ENCODE measurements around the gene MFSD2B.
A peak's percentile ranks its signal among the peaks of the same experiment; 100 is the strongest.
"Not testable (repeated sequence)": the region's sequence is repeated elsewhere in the genome, so short reads cannot be mapped to it uniquely, and the experiment has no call there.

The MFSD2B gene

DNA sequence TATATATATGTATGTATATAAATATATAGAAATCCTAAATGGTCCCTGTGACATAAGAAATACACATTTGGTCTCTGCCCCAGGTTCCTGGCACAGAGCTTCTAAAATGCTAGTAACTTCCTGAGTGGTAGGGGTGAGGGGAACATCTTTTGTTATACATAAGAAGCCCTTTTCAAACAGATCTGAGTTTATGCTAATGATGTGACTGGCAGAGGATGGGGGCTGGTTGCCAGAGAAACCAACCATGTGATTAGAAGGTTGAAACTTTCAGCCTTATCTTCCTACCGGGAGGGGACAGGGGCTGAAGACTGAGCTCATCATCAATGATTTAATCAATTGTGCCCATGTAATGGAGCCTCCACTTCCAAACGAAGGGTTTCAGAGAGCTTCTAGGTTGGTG, 16.3 kb downstream of the MFSD2B start:
- peak; percentile 39 to 42 for DNase-seq

DNA sequence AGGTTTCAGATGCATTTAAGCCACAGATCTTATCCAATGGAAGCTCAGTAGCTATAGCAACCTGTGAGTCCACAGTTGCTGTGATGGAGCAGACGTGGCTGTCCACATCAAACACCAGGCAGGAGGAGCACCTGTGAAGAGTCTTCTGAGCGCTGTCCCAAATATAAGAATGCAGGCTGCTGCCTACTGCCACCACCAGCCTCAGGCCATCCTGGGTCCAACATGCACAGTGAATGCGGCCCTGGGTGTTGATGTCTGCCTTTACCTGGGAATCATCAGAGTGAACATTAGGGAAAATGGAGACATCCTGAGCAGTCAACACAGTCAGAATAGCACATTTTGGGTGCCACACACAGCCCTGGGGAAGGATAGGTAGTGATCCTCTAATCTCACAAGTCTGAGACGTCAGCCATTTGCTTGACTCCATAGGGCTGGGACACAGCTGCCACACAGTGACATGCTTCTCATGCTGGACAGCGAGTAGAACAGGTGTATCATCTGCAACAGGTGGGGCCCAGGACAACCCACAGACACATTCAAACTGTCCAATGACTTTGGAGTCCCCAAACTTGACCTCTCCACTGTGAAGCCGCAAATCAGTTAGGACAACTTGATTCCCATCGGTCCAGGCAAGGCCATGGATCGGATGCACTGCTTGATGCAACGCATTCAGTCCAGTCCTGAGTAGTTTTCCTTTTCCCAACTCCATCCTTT, 29.1 kb downstream of the MFSD2B start:
- TF ChIP-seq POLR2A (IDR thresholded peaks at IDR 0.05; ENCODE audit: low read length), result no peak
- TF ChIP-seq GATA1 (IDR thresholded peaks at IDR 0.05; ENCODE audit: low read depth, low read length), result no peak

More for the DNA sequence above, 16.3 kb downstream of the MFSD2B start:
- TF ChIP-seq GATA1 (IDR thresholded peaks at IDR 0.05; ENCODE audit: low read depth, low read length) (no peak), POLR2A (IDR thresholded peaks at IDR 0.05; ENCODE audit: low read length) (no peak)

DNA sequence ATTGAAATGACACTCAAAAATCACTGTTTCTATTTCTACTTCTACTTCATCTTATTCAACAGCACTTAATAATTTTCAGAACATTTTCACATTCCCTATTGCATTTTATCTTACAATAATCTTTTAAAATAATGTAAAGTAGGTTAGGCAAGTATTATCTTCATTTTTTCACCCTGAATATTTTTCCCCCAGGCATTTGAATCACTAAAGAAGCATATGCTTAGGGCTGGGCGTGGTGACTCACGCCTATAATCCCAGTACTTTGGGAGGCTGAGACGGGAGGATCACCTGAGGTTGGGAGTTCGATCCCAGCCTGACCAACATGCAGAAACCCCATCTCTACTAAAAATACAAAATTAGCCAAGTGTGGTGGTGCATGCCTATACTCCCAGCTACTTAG, 30.6 kb downstream of the MFSD2B start:
- no peak for DNase-seq
- TF ChIP-seq POLR2A (IDR thresholded peaks at IDR 0.05; ENCODE audit: low read length) (no peak), GATA1 (IDR thresholded peaks at IDR 0.05; ENCODE audit: low read depth, low read length) (no peak)

More for the DNA sequence above, 29.1 kb downstream of the MFSD2B start:
- no peak for DNase-seq

DNA sequence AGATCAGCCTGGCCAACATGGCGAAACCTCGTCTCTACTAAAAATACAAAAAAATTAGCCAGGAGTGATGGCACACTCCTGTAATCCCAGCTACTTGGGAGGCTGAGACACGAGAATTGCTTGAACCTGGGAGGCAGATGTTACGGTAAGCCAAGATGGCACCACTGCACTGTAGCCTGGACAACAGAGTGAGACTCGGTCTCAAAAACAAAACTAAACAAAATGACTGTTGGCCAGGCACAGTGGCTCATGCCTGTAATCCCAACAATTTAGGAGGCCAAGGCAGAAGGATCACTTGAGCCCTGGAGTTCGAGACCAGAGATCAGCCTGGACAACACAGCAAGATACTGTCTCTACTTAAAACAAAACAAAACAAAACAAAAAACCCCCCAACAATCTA, 33.2 kb downstream of the MFSD2B start:
- not testable (repeated sequence) for DNase-seq

DNA sequence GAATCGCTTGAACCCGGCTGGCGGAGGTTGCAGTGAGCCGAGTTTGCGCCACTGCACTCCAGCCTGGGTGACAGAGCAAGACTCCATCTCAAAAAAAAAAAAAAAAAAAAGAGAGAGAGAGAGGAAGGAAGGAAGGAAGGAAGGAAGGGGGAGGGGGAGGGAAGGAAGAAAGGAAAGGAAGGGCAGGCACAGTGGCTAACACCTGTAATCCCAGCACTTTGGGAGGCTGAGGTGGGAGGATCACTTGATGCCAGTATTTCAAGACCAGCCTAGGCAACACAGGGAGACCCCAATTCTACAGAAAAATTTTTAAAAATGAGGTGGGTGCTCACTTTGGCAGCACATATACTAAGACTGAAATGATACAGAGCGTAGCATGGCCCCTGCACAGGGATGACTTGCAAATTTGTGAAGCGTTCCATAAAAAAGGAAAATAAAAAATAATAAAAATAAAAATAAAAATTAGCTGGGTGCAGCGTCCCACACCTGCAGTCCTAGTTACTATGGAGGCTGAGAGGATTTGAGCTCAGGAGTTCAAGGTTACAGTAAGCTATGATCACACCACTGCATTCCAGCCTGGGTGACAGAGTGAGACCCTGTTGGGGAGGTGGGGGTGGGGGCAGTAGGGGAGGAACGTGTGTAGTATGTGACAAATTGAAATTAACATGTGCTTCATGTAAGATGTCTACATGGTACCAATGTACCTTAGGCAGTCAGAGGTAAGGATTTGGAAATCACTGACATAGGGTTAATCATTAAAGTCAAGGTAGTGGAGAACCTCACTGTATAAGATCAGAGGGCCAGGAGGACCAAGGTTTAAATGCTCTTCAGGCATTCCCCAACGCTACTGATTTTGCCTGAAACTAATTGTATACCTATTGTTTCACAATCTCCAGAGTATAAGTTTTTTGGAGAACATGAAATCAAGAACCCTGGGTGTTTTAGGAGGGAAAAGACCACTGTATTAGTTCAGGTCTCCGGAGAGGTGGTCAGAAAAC, 35.9 kb downstream of the MFSD2B start:
- no peak for DNase-seq
- TF ChIP-seq POLR2A (IDR thresholded peaks at IDR 0.05; ENCODE audit: low read length), result no peak
- no peak for TF ChIP-seq GATA1 (IDR thresholded peaks at IDR 0.05; ENCODE audit: low read depth, low read length)

DNA sequence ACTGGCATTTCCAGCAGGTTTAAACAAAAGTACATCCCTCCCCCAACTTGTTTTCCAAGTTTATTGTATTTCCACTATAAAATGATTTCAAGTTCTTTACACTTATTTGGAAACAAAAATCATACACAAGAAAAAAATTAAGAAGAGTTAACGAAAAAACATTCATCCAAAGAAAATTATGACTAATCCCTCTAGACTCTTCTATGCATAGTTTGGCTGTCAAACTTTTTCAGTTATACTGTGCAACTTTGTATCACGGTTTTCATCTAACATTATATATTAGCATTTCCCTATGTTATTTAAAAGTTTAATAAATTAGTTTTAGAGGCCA, 36.7 kb downstream of the MFSD2B start:
- DNase-seq, result no peak
- TF ChIP-seq GATA1 (IDR thresholded peaks at IDR 0.05; ENCODE audit: low read depth, low read length) (no peak), POLR2A (IDR thresholded peaks at IDR 0.05; ENCODE audit: low read length) (no peak)

DNA sequence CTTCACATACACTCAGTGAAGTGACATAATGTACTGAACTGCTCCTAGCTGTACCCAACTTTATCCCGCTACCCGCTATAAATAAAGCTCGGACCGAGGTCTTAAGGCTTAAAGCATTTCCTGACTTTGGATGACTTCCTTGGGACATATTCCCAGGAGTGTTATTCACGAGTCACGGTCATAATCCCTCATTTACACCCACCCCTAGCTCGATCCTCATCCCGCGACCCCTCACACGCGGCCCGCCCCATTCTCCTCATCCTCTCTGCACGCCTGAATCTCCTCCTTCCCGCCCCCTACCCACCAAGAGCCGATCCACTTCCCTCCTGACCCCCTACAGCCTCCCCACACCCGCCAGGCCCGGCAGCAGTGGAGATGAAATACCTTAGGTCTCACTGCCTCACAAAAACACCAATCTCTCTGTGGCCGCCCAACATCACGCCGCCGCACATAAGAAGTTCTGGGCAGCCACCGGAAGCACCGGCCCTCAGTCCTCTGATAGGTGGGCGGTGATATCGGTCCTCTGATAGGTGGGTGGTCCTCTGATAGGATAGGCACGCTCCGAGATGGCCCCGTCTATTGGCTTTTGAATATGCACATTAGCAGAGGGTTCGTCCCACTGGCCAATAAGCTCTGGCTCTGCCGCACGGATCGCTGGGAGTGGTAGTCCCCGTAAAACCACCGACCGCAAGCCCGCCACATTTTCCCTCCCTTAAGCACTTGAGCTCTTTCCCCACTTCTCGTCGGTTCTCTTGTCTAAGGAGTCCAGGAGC, 37.2 kb downstream of the MFSD2B start, which contains the start of gene WDCP:
WDCP (minus strand) TSS at position 462 of the 773 bp plus-strand sequence. CDS start 7,897 bp downstream, outside the sequence.
- TF ChIP-seq POLR2A (IDR thresholded peaks at IDR 0.05; ENCODE audit: low read length) (peak; percentile 81), GATA1 (IDR thresholded peaks at IDR 0.05; ENCODE audit: low read depth, low read length) (no peak)
- peak; percentile 96 to 98 for DNase-seq

DNA sequence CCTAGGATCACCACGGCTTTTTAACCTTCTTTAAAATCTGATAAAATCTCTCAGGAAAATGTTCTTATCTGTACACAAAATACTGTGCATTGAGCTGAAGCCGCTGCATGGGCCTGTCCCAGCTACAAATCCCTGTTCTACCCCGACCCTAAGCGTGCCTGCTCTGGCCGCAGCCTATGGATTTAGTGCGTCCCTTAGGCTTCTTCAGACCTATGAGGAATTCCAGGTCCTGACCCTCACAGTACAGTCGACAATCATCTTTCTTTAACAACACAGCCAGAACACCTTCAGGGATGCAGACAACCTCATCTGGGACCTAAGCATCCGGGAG, 37.8 kb downstream of the MFSD2B start:
- TF ChIP-seq POLR2A (IDR thresholded peaks at IDR 0.05; ENCODE audit: low read length) (no peak), GATA1 (IDR thresholded peaks at IDR 0.05; ENCODE audit: low read depth, low read length) (no peak)
- no peak for DNase-seq

DNA sequence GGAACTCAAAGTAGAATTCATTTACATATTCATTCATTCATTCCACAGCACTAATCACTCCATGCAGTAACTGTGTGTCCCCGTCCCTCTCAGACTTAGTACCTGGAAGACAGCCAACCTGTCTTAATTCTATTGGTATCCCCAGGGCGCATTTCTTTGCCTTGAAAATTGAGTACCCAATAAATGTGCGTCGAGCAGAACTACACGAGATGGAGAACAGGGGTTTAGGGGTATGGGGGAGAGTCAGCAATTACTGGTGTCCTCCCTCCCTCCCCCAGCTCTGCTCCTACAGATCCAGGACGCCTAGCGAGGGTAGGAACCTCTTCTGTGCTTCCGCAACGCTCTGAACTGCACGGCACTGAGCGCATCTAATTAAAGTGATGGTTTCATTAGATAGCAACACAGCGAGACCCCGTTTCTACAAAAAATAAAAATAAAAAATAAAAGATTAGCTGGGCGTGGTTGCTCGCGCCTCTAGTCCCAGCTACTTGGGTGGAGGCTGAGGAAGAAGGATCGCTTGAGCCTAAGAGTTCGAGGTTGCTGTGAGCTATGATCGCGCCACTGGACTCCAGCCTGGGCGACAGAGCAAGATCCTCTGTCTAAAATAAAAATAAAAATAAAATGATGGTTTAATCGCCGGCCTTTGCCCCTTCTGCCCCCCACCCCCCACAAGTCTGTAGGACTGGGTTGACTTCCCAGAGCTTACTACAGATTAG, 39.0 kb downstream of the MFSD2B start:
- TF ChIP-seq POLR2A (IDR thresholded peaks at IDR 0.05; ENCODE audit: low read length), result no peak
- no peak for TF ChIP-seq GATA1 (IDR thresholded peaks at IDR 0.05; ENCODE audit: low read depth, low read length)
- peak; percentile 48 to 53 for DNase-seq

DNA sequence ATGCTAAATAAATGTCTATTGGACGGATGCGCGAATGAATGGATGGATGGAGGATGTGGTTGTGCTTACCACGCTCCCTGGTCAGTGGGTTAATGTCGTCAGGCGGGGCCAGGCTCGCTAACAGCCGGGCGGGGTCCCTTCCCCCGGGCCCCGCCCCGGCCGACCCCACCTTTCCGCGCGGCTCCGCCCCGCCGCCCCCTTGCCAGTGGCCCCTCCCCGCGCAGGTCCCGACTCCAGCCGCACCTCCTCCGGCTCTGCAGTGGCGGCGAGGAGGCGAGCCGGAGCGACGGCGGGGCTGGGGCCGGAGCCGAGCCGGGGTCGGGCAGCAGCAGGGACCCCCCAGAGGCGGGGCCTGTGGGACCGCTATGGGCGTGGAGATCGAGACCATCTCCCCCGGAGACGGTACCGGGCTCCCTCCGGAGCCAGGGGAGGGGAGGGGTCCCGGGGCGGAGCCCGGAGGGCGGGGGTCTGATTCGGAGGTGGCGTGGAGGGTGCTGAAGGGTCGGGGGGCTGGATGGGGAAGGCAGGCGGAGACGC, 39.7 kb downstream of the MFSD2B start, which contains the start of gene FKBP1B:
FKBP1B (plus strand) TSS at position 257 of the 537 bp plus-strand sequence; CDS start at position 366, 109 bp downstream.
- DNase-seq, result peak; percentile 65 to 72

DNA sequence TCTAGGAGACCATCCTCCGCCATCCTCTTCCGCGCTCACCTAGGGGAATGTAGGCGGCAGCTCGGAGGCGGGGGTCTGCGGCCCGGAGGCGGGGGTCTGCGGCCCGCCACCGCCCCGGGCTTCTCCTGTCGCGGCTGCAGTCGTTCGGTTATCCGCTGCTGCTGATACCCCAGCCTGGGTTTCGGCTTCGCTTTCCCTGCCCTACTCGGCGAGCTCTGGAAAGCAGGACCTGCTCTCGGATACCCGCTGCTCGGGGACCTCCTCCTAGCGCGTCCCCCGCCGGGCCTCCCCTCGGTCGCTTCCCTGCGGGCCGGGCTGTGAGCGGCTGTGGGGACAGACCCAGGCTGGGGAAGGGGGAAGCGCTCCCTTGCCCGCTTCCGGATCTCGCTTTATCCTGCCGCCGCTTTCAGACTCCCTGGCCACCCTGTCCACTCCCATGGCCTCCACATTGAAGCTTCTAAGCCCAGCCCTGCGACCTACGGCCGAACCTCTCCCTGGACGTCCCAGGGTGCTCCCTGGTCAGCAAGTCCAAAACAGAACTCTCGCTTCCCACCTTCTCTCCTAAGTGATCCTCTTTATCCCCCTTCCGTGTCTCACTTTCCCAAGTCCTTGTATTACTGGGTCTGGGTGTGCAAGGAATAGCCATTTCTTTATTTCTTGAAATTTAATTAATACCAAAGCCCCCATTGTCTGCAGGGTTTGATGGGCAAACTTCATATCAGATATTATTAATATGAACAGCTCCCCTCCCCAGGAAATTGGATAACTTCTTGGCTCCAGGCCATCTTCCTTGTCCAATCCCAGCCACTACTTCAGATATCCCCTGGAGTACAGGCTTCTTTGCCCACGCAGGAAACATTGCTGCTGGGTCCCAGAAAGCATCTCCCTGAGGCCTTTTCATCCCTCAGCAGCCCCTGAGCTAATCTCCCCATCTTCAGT, 40.4 kb downstream of the MFSD2B start:
- no peak for TF ChIP-seq GATA1 (IDR thresholded peaks at IDR 0.05; ENCODE audit: low read depth, low read length)
- TF ChIP-seq POLR2A (IDR thresholded peaks at IDR 0.05; ENCODE audit: low read length), result no peak
- DNase-seq, result no peak

More for the DNA sequence above, 39.7 kb downstream of the MFSD2B start, which contains the start of gene FKBP1B:
- no peak for TF ChIP-seq POLR2A (IDR thresholded peaks at IDR 0.05; ENCODE audit: low read length)

DNA sequence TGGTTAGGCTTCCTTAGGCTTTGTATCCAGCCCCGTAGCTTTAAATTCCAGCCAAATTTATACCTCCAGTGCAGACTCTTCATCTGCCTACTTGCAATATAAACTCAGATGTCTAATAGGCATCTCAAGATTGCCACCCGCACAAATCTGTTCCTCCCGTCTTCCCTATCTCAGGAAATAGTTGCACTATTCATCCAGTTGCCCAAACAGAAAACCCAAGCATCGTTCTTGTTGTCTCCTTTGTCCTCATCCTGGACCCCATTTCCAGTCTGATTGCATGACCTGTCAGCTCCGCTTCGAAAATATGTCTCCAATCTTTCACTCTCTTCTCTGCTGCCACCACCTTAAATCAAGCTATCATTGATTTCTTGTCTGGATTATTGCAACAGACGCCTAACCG, 41.9 kb downstream of the MFSD2B start:
- DNase-seq, result no peak
- TF ChIP-seq GATA1 (IDR thresholded peaks at IDR 0.05; ENCODE audit: low read depth, low read length) (no peak), POLR2A (IDR thresholded peaks at IDR 0.05; ENCODE audit: low read length) (no peak)
